Psoas muscle (tissue), 8 donors: ENCODE measurements around the gene NAA16. TPM values are rescaled to one million over a fixed set of nuclear protein-coding genes. Genes with fewer than 3 reads are reported as not detected.
A peak's percentile ranks its signal among the peaks of the same experiment; 100 is the strongest.

Experiments
- ATAC-seq, 4 donors: fragments of 200-7000 bp; cut with Tn5 transposase; one replicate each; pipeline ENCODE4 v1.9.1; 2020; ENCODE audit warnings: moderate library complexity in 3 of 4, mild to moderate bottlenecking in 2 of 4
- DNase-seq, 2 donors: peaks; one replicate each; pipeline ENCODE4 v3.0.0-alpha.2; 2020
- H3K27ac ChIP-seq: fragments of 200-600 bp; one replicate; pipeline ENCODE4 v1.8.0; 2022
- H3K27me3 ChIP-seq, 3 donors: fragments of 200-600 bp in 1 of 3; one replicate each; pipeline versions ENCODE4 v1.6.1 to v1.8.0; 2013 to 2022; ENCODE audit warnings: low read length in 2 of 3, mild to moderate bottlenecking in 2 of 3, moderate library complexity in 1 of 3; ENCODE audit not compliant: insufficient read depth in 3 of 3
- H3K36me3 ChIP-seq, 2 donors: fragments of 200-600 bp in 1 of 2; one replicate each; pipeline versions ENCODE4 v1.6.1 to v1.8.0; 2013 to 2022; ENCODE audit warnings: low read depth in 1 of 2, mild to moderate bottlenecking in 1 of 2, moderate library complexity in 1 of 2; ENCODE audit not compliant: insufficient read depth in 1 of 2
- H3K4me1 ChIP-seq: fragments of 200-600 bp; one replicate; pipeline ENCODE4 v1.8.0; 2022
- H3K4me3 ChIP-seq: fragments of 200-600 bp; one replicate; pipeline ENCODE4 v1.8.0; 2022; ENCODE audit warnings: mild to moderate bottlenecking
- H3K9me3 ChIP-seq: fragments of 200-600 bp; one replicate; pipeline ENCODE4 v1.8.0; 2022
- CTCF ChIP-seq: fragments of 200-600 bp; IDR thresholded peaks from one replicate; pipeline ENCODE4 v1.8.0; 2022; ENCODE audit warnings: antibody characterized with exemption
- WGBS, 3 donors: extraction: QIAGEN DNeasy Blood & Tissue Kit; methylation state at CpG; one replicate each; pipeline versions ENCODE4 v1.1.6 to v1.1.7; 2013; 5-methylcytosine and 5-hydroxymethylcytosine counted together
- intact Hi-C, 2 donors: fragments of 100-400 bp; cut with DNase I; formaldehyde crosslinking; loops; one replicate each; pipeline versions ENCODE4 v1.11.0 to v1.14.2; 2022
- polyA plus RNA-seq, 3 donors: library from polyadenylated mRNA; stranded (reverse); fragments of 200-250 nt; gene quantifications; one replicate each; pipeline ENCODE4 v1.2.3, GENCODE V29; 2013
- total RNA-seq, 4 donors: library from RNA; stranded (reverse); fragmentation: NEBNext Ultra II Directional in 2 of 4; extraction: Animal tissue kit (Norgen Biotek cat#: 25700) in 2 of 4; gene quantifications; one replicate each; pipeline versions ENCODE4 v1.2.1 to v1.2.4, GENCODE V29; 2021 to 2023
- donor health status: healthy with polysubstance abuse.
- donor health status: DM: no; HTN: no; CAD: no; lungs with moderate emphysema.
- donor health status: Bipolar disorder and iron deficiency.
- donor health status: healthy.
- donor health status: DM: yes; HTN: yes; CAD: no.
- donor health status: DM: no; HTN: no; CAD: no.
- donor health status: DM: no; HTN: no; CAD: no.
- donor health status: DM: yes; HTN: yes; CAD: no.

The NAA16 gene
- total and polyA plus RNA-seq, 7 donors, result 3.5 to 22.3 (median 8.1) TPM

DNA sequence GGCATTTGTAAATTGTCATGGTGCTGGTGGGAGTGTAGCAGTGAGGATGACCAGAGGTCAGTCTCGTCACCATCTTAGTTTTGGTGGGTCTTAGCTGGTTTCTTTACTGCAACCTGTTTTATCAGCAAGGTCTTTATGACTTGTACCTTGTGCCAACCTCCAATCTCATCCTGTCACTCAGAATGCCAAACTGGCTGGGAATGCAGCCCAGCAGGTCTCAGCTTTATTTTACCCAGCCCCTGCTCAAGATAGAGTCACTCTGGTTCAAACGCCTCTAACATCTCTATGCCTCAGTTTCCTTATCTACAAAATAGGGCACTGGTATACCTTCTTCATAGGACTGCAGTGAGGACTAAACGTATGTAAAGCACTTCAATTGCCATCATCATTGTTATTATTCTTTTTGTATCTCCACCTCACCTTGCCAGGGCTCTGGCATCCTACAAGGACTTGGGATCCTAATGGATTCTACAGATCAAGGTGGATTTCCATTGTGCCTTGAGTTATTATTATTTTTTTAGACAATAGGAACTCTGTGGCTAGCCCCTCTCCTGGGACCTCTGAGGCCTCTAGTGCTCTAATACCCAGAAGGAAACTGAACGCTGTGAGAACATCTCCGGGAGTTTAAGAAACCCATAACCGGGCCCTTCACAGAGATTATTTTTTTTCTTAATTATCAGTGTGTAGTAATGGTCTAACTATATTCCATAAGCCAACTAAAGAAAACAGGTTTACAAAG, 77.2 kb downstream of the NAA16 start:
- H3K4me3 ChIP-seq, result no peak overlapping the region
- DNase-seq, result no peak
- H3K36me3 ChIP-seq, result no peaks in the 10 kb centered on the region
- ATAC-seq, result no peak
- intact Hi-C loops, result no loop called here
- H3K4me1 ChIP-seq, result no peaks in the 10 kb centered on the region
- WGBS, 3 donors, result 67 to 72% (median 71%) methylated on average over 6 of the region's 6 CpGs
- TF ChIP-seq CTCF, result no peak
- H3K27ac ChIP-seq, result no peak overlapping the region
- no peaks in the 10 kb centered on the region for H3K9me3 ChIP-seq
- peaks cover 0 to 2% (median 0%) of the 10 kb centered on the region in 3 donors for H3K27me3 ChIP-seq

DNA sequence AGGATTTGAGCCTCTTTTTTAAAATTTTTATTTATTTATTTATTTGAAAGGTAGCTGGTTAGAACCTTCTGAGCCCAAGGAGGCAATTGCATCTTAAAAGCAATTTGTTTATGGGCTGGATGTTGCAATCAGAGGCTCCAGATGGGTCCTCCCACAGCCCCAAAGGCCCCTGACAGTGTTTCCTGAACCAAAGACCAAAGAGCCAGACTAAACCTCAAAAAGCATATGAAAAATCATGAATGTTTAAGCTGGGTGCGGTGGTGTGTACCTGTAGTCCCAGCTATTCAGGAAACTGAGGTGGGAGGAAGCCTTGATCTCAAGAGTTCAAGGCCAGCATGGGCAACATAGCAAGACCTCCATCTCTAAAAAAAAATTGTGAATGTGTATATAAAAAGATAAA, 78.5 kb downstream of the NAA16 start:
- no peak overlapping the region for H3K4me3 ChIP-seq
- H3K9me3 ChIP-seq, result no peaks in the 10 kb centered on the region
- DNase-seq (no peak), ATAC-seq (no peak)
- TF ChIP-seq CTCF, result no peak
- WGBS, 3 donors, result 81 to 85% (median 83%) methylated on average over 1 of the region's 1 CpG
- no peaks in the 10 kb centered on the region for H3K36me3 ChIP-seq
- intact Hi-C loops, result no loop called here
- no peak overlapping the region for H3K27ac ChIP-seq
- no peaks in the 10 kb centered on the region for H3K4me1 ChIP-seq
- H3K27me3 ChIP-seq, result peaks cover 0 to 2% (median 0%) of the 10 kb centered on the region in 3 donors

GRCh38 chr13:41394166-41394565, 83.1 kb downstream of the NAA16 start:
- ATAC-seq (no peak), DNase-seq (no peak)
- 64 to 84% (median 76%) methylated on average over 1 of the region's 1 CpG for WGBS, 3 donors
- Histone ChIP-seq H3K27me3 (peaks cover 0 to 2% (median 0%) of the 10 kb centered on the region in 3 donors), H3K4me3 (no peak overlapping the region), H3K36me3 (no peaks in the 10 kb centered on the region), H3K4me1 (no peaks in the 10 kb centered on the region), H3K9me3 (no peaks in the 10 kb centered on the region), H3K27ac (no peak overlapping the region)
- TF ChIP-seq CTCF, result no peak
- intact Hi-C loops, result no loop called here

DNA sequence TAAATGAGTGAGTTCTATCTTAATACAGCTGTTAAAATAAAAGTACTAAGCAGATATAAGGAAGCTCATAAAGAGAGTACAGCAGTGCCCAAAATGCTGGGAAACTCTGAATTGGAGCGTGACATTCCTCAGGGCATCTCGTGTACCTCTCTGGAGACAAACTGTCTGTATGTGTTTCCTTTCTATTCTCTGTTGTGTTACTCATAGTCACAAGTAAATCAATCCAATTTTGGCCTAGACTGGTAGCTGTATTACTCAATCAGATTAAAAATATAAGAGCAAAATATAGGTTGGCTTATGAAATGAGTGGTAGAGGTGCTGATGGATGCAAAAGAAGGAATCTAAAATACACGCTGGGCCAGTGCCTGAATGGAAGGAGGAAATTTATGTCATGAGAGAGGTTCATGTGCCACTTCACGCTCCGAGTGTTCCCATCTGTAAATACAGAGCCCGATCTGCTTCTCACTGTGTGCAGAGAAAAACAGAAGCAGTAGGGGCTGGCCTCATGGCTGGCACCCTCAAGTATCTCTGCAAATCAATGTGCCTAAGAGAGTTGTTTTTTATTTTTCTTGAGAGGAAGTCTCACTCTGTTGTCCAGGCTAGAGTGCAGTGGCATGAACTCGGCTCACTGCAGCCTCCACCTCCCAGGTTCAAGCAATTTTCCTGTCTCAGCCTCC, 87.6 kb downstream of the NAA16 start:
- H3K27me3 ChIP-seq, result no peaks in the 10 kb centered on the region
- DNase-seq (no peak), ATAC-seq (peak; percentile 37 to 75 (median 48))
- intact Hi-C loops, result no loop called here
- H3K9me3 ChIP-seq, result no peaks in the 10 kb centered on the region
- no peaks in the 10 kb centered on the region for H3K4me1 ChIP-seq
- H3K4me3 ChIP-seq, result no peak overlapping the region
- no peaks in the 10 kb centered on the region for H3K36me3 ChIP-seq
- no peak for TF ChIP-seq CTCF
- no peak overlapping the region for H3K27ac ChIP-seq
- WGBS, 3 donors, result 54 to 67% (median 62%) methylated on average over 7 of the region's 7 CpGs
